Lower leg skin (tissue), 3 donors: ENCODE measurements around the gene CYB561D2.

Experiments used
- CTCF ChIP-seq, 3 donors: fragments of 450-650 bp; IDR thresholded peaks; one replicate each; pipeline ENCODE4 v1.5.1; 2016; ENCODE audit warnings: antibody characterized with exemption in 3 of 3, mild to moderate bottlenecking in 3 of 3, moderate library complexity in 2 of 3
- POLR2A ChIP-seq, 2 donors: fragments of 450-650 bp; IDR thresholded peaks; one replicate each; pipeline ENCODE4 v1.6.1; 2016 to 2017; ENCODE audit warnings: antibody characterized with exemption in 2 of 2, mild to moderate bottlenecking in 1 of 2, moderate library complexity in 1 of 2

GRCh38 chr3:50354850-50355249 lies 4.2 kb downstream of the CYB561D2 start:
- no peak for TF ChIP-seq CTCF (IDR thresholded peaks at IDR 0.05)
- no peak for TF ChIP-seq POLR2A (IDR thresholded peaks at IDR 0.05)
